Measurements from ENCODE around the gene SEC61G.

Gene SEC61G

GRCh38 chr7:54728411-54728810 is 30.6 kb downstream of the SEC61G start:
- H3K27ac ChIP-seq: no peak overlapping the region
- no peak for DNase-seq (ENCODE audit: low spot score)
- H3K4me3 ChIP-seq: no peak overlapping the region
- no peak for TF ChIP-seq CTCF (IDR thresholded peaks at IDR 0.05)

- Histone ChIP-seq H3K27ac (no peak overlapping the region), H3K4me3 (no peak overlapping the region)
- DNase-seq (ENCODE audit: low spot score): no peak
- no peak for TF ChIP-seq CTCF (IDR thresholded peaks at IDR 0.05)
These were observed 33.8 kb downstream of the SEC61G start for GRCh38 chr7:54725255-54725654.

- TF ChIP-seq CTCF (IDR thresholded peaks at IDR 0.05): no peak
- Histone ChIP-seq H3K4me3 (no peak overlapping the region), H3K27ac (no peak overlapping the region)
- no peak for DNase-seq (ENCODE audit: low spot score)
These were observed 36.5 kb downstream of the SEC61G start for GRCh38 chr7:54722502-54722901.

- H3K4me3 ChIP-seq: no peak overlapping the region
- no peak for TF ChIP-seq CTCF (IDR thresholded peaks at IDR 0.05)
- no peak for DNase-seq (ENCODE audit: low spot score)
- no peak overlapping the region for H3K27ac ChIP-seq
These were observed 37.0 kb downstream of the SEC61G start for GRCh38 chr7:54722026-54722425.

GRCh38 chr7:54719974-54720373 is 39.0 kb downstream of the SEC61G start:
- no peak for DNase-seq (ENCODE audit: low spot score)
- H3K4me3 ChIP-seq: no peak overlapping the region
- TF ChIP-seq CTCF (IDR thresholded peaks at IDR 0.05): no peak
- no peak overlapping the region for H3K27ac ChIP-seq

GRCh38 chr7:54719425-54719824 is 39.6 kb downstream of the SEC61G start:
- no peak for DNase-seq (ENCODE audit: low spot score)
- Histone ChIP-seq H3K27ac (no peak overlapping the region), H3K4me3 (no peak overlapping the region)
- no peak for TF ChIP-seq CTCF (IDR thresholded peaks at IDR 0.05)

GRCh38 chr7:54712820-54713219 is 46.2 kb downstream of the SEC61G start:
- no peak overlapping the region for H3K4me3 ChIP-seq
- no peak overlapping the region for H3K27ac ChIP-seq
- DNase-seq (ENCODE audit: low spot score): no peak
- TF ChIP-seq CTCF (IDR thresholded peaks at IDR 0.05): no peak
